ENCODE data around the gene FKBP15. TPM values are rescaled to one million over a fixed set of nuclear protein-coding genes. Genes with fewer than 3 reads are reported as not detected.

The FKBP15 gene
- polyA plus RNA-seq, 1 of the 3 experiments (the other 2 are of a cell fraction): 13.9 TPM

DNA sequence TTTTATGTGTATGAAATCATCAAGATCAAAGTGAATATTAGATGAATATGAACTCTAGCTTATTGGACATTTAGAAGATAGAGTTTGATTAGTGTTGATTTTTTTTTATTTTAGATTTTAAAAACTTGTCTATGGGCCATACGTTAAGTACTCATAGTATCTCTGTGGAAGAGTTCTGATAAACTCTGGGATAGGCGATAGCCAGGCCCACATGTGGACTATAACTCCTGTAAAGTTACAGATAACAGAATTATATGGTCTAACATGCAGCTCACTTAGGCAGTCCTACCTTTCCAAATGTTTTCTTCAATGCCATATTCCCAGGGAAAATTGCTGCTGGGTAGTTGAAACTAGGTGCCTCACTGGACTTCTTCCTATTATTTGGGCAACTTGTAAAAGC lies 10.6 kb upstream of the FKBP15 start (continued):
- TF ChIP-seq REST (IDR thresholded peaks at IDR 0.05; ENCODE audit: low read depth, low read length): no peak
- no peak for TF ChIP-seq YY1 (IDR thresholded peaks at IDR 0.05; ENCODE audit: low read depth)
- TF ChIP-seq GATA2 (CRISPR knock-in tag; IDR thresholded peaks at IDR 0.05): no peak
- no peak for TF ChIP-seq RFX5 (IDR thresholded peaks at IDR 0.05; ENCODE audit: low read length)
- TF ChIP-seq RCOR1 (IDR thresholded peaks at IDR 0.05; ENCODE audit: low read length): no peak
- no peak for TF ChIP-seq ZBTB33 (IDR thresholded peaks at IDR 0.05; ENCODE audit: borderline replicate concordance, low read depth)
- TF ChIP-seq MXI1 (IDR thresholded peaks at IDR 0.05; ENCODE audit: low read depth, low read length): no peak
- TF ChIP-seq ELF1 (IDR thresholded peaks at IDR 0.05): no peak
- TF ChIP-seq SMC3 (IDR thresholded peaks at IDR 0.05; ENCODE audit: low read depth, low read length): no peak
- no peak for TF ChIP-seq FOXJ3 (CRISPR knock-in tag; IDR thresholded peaks at IDR 0.05)

GRCh38 chr9:113228130-113228665 lies 7.1 kb upstream of the FKBP15 start:
- H3K4me2 ChIP-seq: no peak overlapping the region
- no peaks in the 10 kb centered on the region for H3F3A ChIP-seq (replicated peaks; ENCODE audit: insufficient read depth)
- no peaks in the 10 kb centered on the region for H3K27me3 ChIP-seq (ENCODE audit: insufficient read depth)
- no peak overlapping the region for H3K9ac ChIP-seq
- peaks cover 3 to 8% of the 10 kb centered on the region in 2 experiments for H3K36me3 ChIP-seq (replicated peaks in 1 of 2; ENCODE audit: control insufficient read depth in 1 of 2, insufficient read depth in 2 of 2, low read length in 1 of 2)
- H3K79me2 ChIP-seq (ENCODE audit: insufficient read depth): peaks cover 28% of the 10 kb centered on the region
- H4K20me1 ChIP-seq (ENCODE audit: insufficient read depth): no peaks in the 10 kb centered on the region
- no peaks in the 10 kb centered on the region; a peak in 2 of 4 replicates for H3K4me1 ChIP-seq (ENCODE audit: control insufficient read depth in 1 of 2, insufficient read depth in 2 of 2, low read depth in 1 of 2, low read length in 1 of 2)
- H2AFZ ChIP-seq (ENCODE audit: low read depth): no peak overlapping the region
- no peak for DNase-seq
- H3K4me3 ChIP-seq (ENCODE audit: low read depth in 2 of 2, low read length in 1 of 2): no peak overlapping the region
- H3K9me3 ChIP-seq: no peaks in the 10 kb centered on the region
- H3K27ac ChIP-seq (ENCODE audit: low read depth in 2 of 2, low read length in 1 of 2): no peak overlapping the region
- ChIA-PET POLR2A (interaction anchor here (1.4 kb wide), 1 partner anchor 47 kb away, joined by 3 read pairs; the partner anchor contains the start of genes CDC26 and PRPF4), CTCF (interaction anchor here (1.3 kb wide), 1 partner anchor 47 kb away, joined by 7 read pairs; the partner anchor contains the start of genes CDC26 and PRPF4)
- no peaks in the 10 kb centered on the region for H3K9me2 ChIP-seq
- WGBS (ENCODE audit: low lambda C conversion rate): 69% methylated on average over 3 of the region's 3 CpGs
- TF ChIP-seq, protein P1, sequence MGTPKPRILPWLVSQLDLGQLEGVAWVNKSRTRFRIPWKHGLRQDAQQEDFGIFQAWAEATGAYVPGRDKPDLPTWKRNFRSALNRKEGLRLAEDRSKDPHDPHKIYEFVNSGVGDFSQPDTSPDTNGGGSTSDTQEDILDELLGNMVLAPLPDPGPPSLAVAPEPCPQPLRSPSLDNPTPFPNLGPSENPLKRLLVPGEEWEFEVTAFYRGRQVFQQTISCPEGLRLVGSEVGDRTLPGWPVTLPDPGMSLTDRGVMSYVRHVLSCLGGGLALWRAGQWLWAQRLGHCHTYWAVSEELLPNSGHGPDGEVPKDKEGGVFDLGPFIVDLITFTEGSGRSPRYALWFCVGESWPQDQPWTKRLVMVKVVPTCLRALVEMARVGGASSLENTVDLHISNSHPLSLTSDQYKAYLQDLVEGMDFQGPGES (IDR thresholded peaks at IDR 0.05; ENCODE audit: low read depth, low read length): no peak
- no peak for TF ChIP-seq ELF1 (IDR thresholded peaks at IDR 0.05)
- TF ChIP-seq JUND (IDR thresholded peaks at IDR 0.05): no peak
- no peak for TF ChIP-seq FOXM1 (IDR thresholded peaks at IDR 0.05; ENCODE audit: low read depth)
- TF ChIP-seq PBX3 (IDR thresholded peaks at IDR 0.05): no peak
- TF ChIP-seq, protein P2, sequence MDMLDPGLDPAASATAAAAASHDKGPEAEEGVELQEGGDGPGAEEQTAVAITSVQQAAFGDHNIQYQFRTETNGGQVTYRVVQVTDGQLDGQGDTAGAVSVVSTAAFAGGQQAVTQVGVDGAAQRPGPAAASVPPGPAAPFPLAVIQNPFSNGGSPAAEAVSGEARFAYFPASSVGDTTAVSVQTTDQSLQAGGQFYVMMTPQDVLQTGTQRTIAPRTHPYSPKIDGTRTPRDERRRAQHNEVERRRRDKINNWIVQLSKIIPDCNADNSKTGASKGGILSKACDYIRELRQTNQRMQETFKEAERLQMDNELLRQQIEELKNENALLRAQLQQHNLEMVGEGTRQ (IDR thresholded peaks at IDR 0.05; ENCODE audit: borderline replicate concordance, low read depth, low read length): no peak
- TF ChIP-seq RCOR1 (IDR thresholded peaks at IDR 0.05; ENCODE audit: low read length): no peak
- TF ChIP-seq CHD2 (IDR thresholded peaks at IDR 0.05; ENCODE audit: low read length, partially characterized antibody): no peak
- TF ChIP-seq MEF2A (IDR thresholded peaks at IDR 0.05; ENCODE audit: borderline replicate concordance, low read depth): no peak
- no peak for TF ChIP-seq REST (IDR thresholded peaks at IDR 0.05; ENCODE audit: low read depth, low read length)
- TF ChIP-seq MAX (IDR thresholded peaks at IDR 0.05; ENCODE audit: low read depth): no peak
- TF ChIP-seq RFX5 (IDR thresholded peaks at IDR 0.05; ENCODE audit: low read length): no peak

Data from SK-N-SH (cell line).